Measurements from ENCODE around the gene ERLEC1.

Gene ERLEC1

DNA sequence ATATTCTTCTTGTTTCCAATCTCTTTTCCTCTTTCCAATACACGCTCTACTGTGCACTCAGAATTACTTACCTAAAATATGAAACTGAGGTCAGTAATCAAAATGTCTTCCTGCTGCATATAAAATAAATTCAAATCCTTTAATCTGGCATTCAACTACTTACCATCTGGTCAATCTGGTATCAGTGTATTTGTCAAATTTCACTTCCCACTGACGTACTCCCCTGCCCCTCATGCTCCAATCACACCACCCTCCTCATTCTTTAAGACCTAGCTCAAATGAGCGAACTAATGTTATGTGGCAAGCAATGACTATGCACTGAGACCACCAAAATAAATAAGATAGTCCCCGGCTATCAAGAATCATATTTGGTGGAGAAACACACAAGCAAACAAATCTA is 6.8 kb upstream of the ERLEC1 start:
- DNase-seq (ENCODE audit: low spot score) = no peak
- in situ Hi-C loops (cut with MboI; ENCODE audit: low pct_unique_long_range_greater_than_20kb, low sequenced_read_pairs, unreplicated experiment) = no loop called here
- TF ChIP-seq, protein P1, sequence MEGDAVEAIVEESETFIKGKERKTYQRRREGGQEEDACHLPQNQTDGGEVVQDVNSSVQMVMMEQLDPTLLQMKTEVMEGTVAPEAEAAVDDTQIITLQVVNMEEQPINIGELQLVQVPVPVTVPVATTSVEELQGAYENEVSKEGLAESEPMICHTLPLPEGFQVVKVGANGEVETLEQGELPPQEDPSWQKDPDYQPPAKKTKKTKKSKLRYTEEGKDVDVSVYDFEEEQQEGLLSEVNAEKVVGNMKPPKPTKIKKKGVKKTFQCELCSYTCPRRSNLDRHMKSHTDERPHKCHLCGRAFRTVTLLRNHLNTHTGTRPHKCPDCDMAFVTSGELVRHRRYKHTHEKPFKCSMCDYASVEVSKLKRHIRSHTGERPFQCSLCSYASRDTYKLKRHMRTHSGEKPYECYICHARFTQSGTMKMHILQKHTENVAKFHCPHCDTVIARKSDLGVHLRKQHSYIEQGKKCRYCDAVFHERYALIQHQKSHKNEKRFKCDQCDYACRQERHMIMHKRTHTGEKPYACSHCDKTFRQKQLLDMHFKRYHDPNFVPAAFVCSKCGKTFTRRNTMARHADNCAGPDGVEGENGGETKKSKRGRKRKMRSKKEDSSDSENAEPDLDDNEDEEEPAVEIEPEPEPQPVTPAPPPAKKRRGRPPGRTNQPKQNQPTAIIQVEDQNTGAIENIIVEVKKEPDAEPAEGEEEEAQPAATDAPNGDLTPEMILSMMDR (IDR thresholded peaks at IDR 0.05; ENCODE audit: extremely low read depth, insufficient read depth, missing control alignments) = no peak

- TF ChIP-seq, protein P1 (IDR thresholded peaks at IDR 0.05; ENCODE audit: extremely low read depth, insufficient read depth, missing control alignments) = no peak
- no peak for DNase-seq (ENCODE audit: low spot score)
These were observed 4.2 kb upstream of the ERLEC1 start for GRCh38 chr2:53782676-53783075.

DNA sequence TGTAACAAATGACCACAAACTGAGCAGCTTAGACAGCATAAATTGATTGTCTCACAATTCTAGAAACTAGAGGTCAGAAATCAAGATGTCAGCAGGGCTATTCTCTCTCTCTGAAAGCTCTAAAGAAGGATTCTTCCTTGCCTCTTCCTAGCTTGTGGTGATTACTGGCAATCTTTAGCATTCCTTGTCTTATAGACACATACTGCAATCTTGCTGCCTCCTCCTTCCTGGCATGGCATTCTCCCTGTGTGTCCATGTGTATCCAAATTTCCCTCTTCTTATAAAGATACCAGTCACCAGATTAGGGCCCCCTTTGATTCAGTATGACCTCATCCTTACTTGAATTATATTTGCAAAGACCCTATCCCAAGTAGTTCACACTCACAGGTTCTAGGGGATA is 2.4 kb upstream of the ERLEC1 start:
- TF ChIP-seq, protein P1 (IDR thresholded peaks at IDR 0.05; ENCODE audit: extremely low read depth, insufficient read depth, missing control alignments) = no peak
- DNase-seq (ENCODE audit: low spot score) = no peak
- in situ Hi-C loops (cut with MboI; ENCODE audit: low pct_unique_long_range_greater_than_20kb, low sequenced_read_pairs, unreplicated experiment) = no loop called here

More at GRCh38 chr2:53782676-53783075, 4.2 kb upstream of the ERLEC1 start:
- in situ Hi-C loops (cut with MboI; ENCODE audit: low pct_unique_long_range_greater_than_20kb, low sequenced_read_pairs, unreplicated experiment) = no loop called here

DNA sequence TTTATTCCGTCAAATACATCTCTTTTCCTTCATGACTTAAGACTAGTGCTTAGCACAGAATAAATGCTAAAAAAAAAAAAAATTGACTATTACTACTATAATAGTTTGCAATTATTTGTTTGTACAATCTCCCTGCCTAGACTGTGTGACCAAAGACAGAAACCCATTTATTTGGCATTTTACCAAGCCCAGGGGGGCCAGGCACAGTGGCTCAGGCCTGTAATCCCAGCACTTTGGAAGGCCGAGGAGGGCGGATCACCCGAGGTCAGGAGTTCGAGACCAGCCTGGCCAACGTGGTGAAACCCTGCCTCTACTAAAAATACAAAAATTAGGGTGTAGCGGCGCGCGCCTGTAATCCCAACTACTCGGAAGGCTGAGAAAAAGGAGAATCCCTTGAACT is 1.5 kb upstream of the ERLEC1 start:
- TF ChIP-seq, protein P1 (IDR thresholded peaks at IDR 0.05; ENCODE audit: extremely low read depth, insufficient read depth, missing control alignments) = no peak
- in situ Hi-C loops (cut with MboI; ENCODE audit: low pct_unique_long_range_greater_than_20kb, low sequenced_read_pairs, unreplicated experiment) = no loop called here
- DNase-seq (ENCODE audit: low spot score) = no peak

DNA sequence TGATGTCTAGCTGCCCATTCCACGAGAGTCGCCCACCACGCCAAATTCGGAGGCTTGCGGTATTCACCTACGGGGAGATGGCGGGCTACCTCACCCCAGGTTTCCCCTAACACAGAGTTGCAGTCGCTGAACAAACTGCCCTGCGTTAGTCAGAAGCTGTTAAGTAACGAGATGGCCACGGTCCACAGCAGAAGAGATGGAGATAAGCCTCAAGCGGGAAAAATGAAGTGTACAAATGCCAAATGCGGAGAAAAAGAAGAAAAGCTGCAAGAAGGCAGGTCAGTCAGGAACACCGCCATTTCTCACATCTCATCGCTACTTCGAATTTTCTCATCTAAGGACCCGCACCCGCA is 516 bp upstream of the ERLEC1 start:
- DNase-seq (ENCODE audit: low spot score) = no peak
- TF ChIP-seq, protein P1 (IDR thresholded peaks at IDR 0.05; ENCODE audit: extremely low read depth, insufficient read depth, missing control alignments) = no peak
- in situ Hi-C loops (cut with MboI; ENCODE audit: low pct_unique_long_range_greater_than_20kb, low sequenced_read_pairs, unreplicated experiment) = no loop called here

- in situ Hi-C loops (cut with MboI; ENCODE audit: low pct_unique_long_range_greater_than_20kb, low sequenced_read_pairs, unreplicated experiment) = no loop called here
- TF ChIP-seq, protein P1 (IDR thresholded peaks at IDR 0.05; ENCODE audit: extremely low read depth, insufficient read depth, missing control alignments) = no peak
- no peak for DNase-seq (ENCODE audit: low spot score)
These were observed 908 bp downstream of the ERLEC1 start for GRCh38 chr2:53787614-53788289.

Measured in GM13977 (cell line).